CD4-positive, CD25-positive, alpha-beta regulatory T cell (primary cell): ENCODE measurements around the gene BRD3. TPM values are rescaled to one million over a fixed set of nuclear protein-coding genes. Genes with fewer than 3 reads are reported as not detected.
A peak's percentile ranks its signal among the peaks of the same experiment; 100 is the strongest.

ENCODE experiments used
- ATAC-seq, 2 donors: fragments of 150-1000 bp; cut with Tn5 transposase; one replicate each; pipeline ENCODE4 v1.10.0; 2021; ENCODE audit warnings: low read depth in 2 of 2, moderate number of reproducible peaks in 2 of 2, moderate library complexity in 1 of 2
- DNase-seq, 3 donors: peaks; one replicate each; pipeline versions ENCODE4 v3.0.0 to v3.0.0-alpha.2; 2012 to 2022; ENCODE audit warnings: mixed read lengths in 1 of 3
- H3K27ac ChIP-seq: one replicate; pipeline ENCODE4 v1.7.0; 2013; ENCODE audit warnings: mild to moderate bottlenecking, low read length; ENCODE audit not compliant: insufficient read depth, poor library complexity, severe bottlenecking
- H3K27me3 ChIP-seq: one replicate; pipeline ENCODE4 v1.7.0; 2013; ENCODE audit warnings: low read length; ENCODE audit not compliant: control insufficient read depth, insufficient read depth
- H3K36me3 ChIP-seq: one replicate; pipeline ENCODE4 v1.7.0; 2013; ENCODE audit warnings: mild to moderate bottlenecking, low read length, moderate library complexity; ENCODE audit not compliant: control insufficient read depth, insufficient read depth
- H3K4me1 ChIP-seq: 2 replicates; pipeline ENCODE4 v1.7.0; 2013; ENCODE audit warnings: mild to moderate bottlenecking, low read length; ENCODE audit not compliant: insufficient read depth, control insufficient read depth, poor library complexity, severe bottlenecking
- H3K4me3 ChIP-seq: one replicate; pipeline ENCODE4 v1.7.0; 2013; ENCODE audit warnings: low read depth, mild to moderate bottlenecking, low read length, moderate library complexity
- H3K9me3 ChIP-seq, 2 experiments: 1 replicate in 1 of 2; 2 replicates in 1 of 2; pipeline ENCODE4 v1.7.0; 2013; ENCODE audit warnings: low read length in 2 of 2, mild to moderate bottlenecking in 1 of 2, moderate library complexity in 1 of 2; ENCODE audit not compliant: control insufficient read depth in 2 of 2
- H3K27ac Mint-ChIP-seq, 3 donors: one replicate each; pipeline ENCODE4 v1.8.0; 2020 to 2022; ENCODE audit warnings: mild to moderate bottlenecking in 3 of 3, mixed read lengths in 3 of 3, moderate library complexity in 2 of 3
- H3K27me3 Mint-ChIP-seq: one replicate; pipeline ENCODE4 v1.8.0; 2022; ENCODE audit warnings: mild to moderate bottlenecking, mixed read lengths
- H3K36me3 Mint-ChIP-seq: one replicate; pipeline ENCODE4 v1.8.0; 2020; ENCODE audit warnings: mixed read lengths
- H3K4me1 Mint-ChIP-seq, 4 donors: one replicate each; pipeline ENCODE4 v1.8.0; 2020 to 2022; ENCODE audit warnings: mixed read lengths in 4 of 4, mild to moderate bottlenecking in 1 of 4
- H3K4me3 Mint-ChIP-seq, 4 donors: one replicate each; pipeline ENCODE4 v1.8.0; 2020 to 2022; ENCODE audit warnings: mild to moderate bottlenecking in 4 of 4, mixed read lengths in 4 of 4, moderate library complexity in 3 of 4
- H3K9me3 Mint-ChIP-seq, 7 donors: one replicate each; pipeline ENCODE4 v1.8.0; 2020 to 2022; ENCODE audit warnings: mixed read lengths in 7 of 7, mild to moderate bottlenecking in 3 of 7, moderate library complexity in 2 of 7
- polyA plus RNA-seq, 4 donors: library from polyadenylated mRNA; unstranded; fragments of 300-500 nt; fragmentation: Illumina TruSeq; gene quantifications; one replicate each; pipeline ENCODE4 v1.2.3, GENCODE V29; 2021
- total RNA-seq: library from RNA; stranded (reverse); gene quantifications from one replicate; pipeline ENCODE4 v1.2.3, GENCODE V29; 2022

Gene BRD3
- total and polyA plus RNA-seq, 5 donors from 2014 or later, result 10.4 to 39.3 (median 13.1) TPM

GRCh38 chr9:134056483-134057306, 11.1 kb downstream of the BRD3 start:
- no peaks in the 10 kb centered on the region for H3K27me3 ChIP-seq
- H3K4me1 Mint-ChIP-seq, result peaks cover 0 to 35% (median 7%) of the 10 kb centered on the region in 4 donors
- ATAC-seq (no peak), DNase-seq (no peak)
- no peak overlapping the region for H3K4me3 ChIP-seq
- H3K9me3 Mint-ChIP-seq, result no peaks in the 10 kb centered on the region
- H3K27ac ChIP-seq, result no peak overlapping the region
- H3K36me3 ChIP-seq, result peaks cover 15% of the 10 kb centered on the region
- H3K9me3 ChIP-seq, result no peaks in the 10 kb centered on the region
- H3K27ac Mint-ChIP-seq, result no peak overlapping the region
- peak overlapping the region in 1 of 4 donors; percentile 54 for H3K4me3 Mint-ChIP-seq
- H3K4me1 ChIP-seq, result peaks cover 16% of the 10 kb centered on the region
- H3K36me3 Mint-ChIP-seq, result no peaks in the 10 kb centered on the region
- no peaks in the 10 kb centered on the region for H3K27me3 Mint-ChIP-seq

- no peak overlapping the region for H3K27ac Mint-ChIP-seq
- peak overlapping the region in 2 of 4 donors; percentile 43 to 54 for H3K4me3 Mint-ChIP-seq
- H3K27ac ChIP-seq, result no peak overlapping the region
Observed at GRCh38 chr9:134055981-134056461, 11.8 kb downstream of the BRD3 start.

GRCh38 chr9:134054891-134055811, 12.7 kb downstream of the BRD3 start:
- H3K36me3 ChIP-seq, result peaks cover 27% of the 10 kb centered on the region
- H3K27ac ChIP-seq, result no peak overlapping the region
- H3K27me3 ChIP-seq, result no peaks in the 10 kb centered on the region
- peaks cover 7% of the 10 kb centered on the region for H3K4me1 ChIP-seq
- peaks cover 8% of the 10 kb centered on the region for H3K36me3 Mint-ChIP-seq
- ATAC-seq, result no peak
- H3K27me3 Mint-ChIP-seq, result no peaks in the 10 kb centered on the region
- H3K4me1 Mint-ChIP-seq, result peaks cover 0 to 23% (median 6%) of the 10 kb centered on the region in 4 donors
- H3K9me3 ChIP-seq, result no peaks in the 10 kb centered on the region
- H3K4me3 Mint-ChIP-seq, result no peak overlapping the region
- H3K4me3 ChIP-seq, result no peak overlapping the region
- no peak for DNase-seq
- H3K9me3 Mint-ChIP-seq, result no peaks in the 10 kb centered on the region
- H3K27ac Mint-ChIP-seq, result no peak overlapping the region

More at GRCh38 chr9:134055981-134056461, 11.8 kb downstream of the BRD3 start:
- peaks cover 0 to 32% (median 6%) of the 10 kb centered on the region in 4 donors for H3K4me1 Mint-ChIP-seq
- DNase-seq (no peak), ATAC-seq (no peak)
- Histone ChIP-seq H3K27me3 (no peaks in the 10 kb centered on the region), H3K4me1 (peaks cover 14% of the 10 kb centered on the region), H3K36me3 (peaks cover 21% of the 10 kb centered on the region), H3K4me3 (no peak overlapping the region), H3K9me3 (no peaks in the 10 kb centered on the region)
- peaks cover 6% of the 10 kb centered on the region for H3K36me3 Mint-ChIP-seq
- no peaks in the 10 kb centered on the region for H3K9me3 Mint-ChIP-seq
- no peaks in the 10 kb centered on the region for H3K27me3 Mint-ChIP-seq

GRCh38 chr9:134053941-134054761, 13.7 kb downstream of the BRD3 start:
- H3K27ac Mint-ChIP-seq, result no peak overlapping the region
- no peaks in the 10 kb centered on the region for H3K27me3 Mint-ChIP-seq
- peaks cover 0 to 19% (median 5%) of the 10 kb centered on the region in 4 donors for H3K4me1 Mint-ChIP-seq
- peaks cover 3% of the 10 kb centered on the region for H3K4me1 ChIP-seq
- no peak for ATAC-seq
- H3K4me3 Mint-ChIP-seq, result no peak overlapping the region
- no peak overlapping the region for H3K27ac ChIP-seq
- no peaks in the 10 kb centered on the region for H3K9me3 ChIP-seq
- peaks cover 33% of the 10 kb centered on the region for H3K36me3 ChIP-seq
- H3K36me3 Mint-ChIP-seq, result peaks cover 8% of the 10 kb centered on the region
- no peak for DNase-seq
- H3K4me3 ChIP-seq, result no peak overlapping the region
- H3K27me3 ChIP-seq, result no peaks in the 10 kb centered on the region
- no peaks in the 10 kb centered on the region for H3K9me3 Mint-ChIP-seq

DNA sequence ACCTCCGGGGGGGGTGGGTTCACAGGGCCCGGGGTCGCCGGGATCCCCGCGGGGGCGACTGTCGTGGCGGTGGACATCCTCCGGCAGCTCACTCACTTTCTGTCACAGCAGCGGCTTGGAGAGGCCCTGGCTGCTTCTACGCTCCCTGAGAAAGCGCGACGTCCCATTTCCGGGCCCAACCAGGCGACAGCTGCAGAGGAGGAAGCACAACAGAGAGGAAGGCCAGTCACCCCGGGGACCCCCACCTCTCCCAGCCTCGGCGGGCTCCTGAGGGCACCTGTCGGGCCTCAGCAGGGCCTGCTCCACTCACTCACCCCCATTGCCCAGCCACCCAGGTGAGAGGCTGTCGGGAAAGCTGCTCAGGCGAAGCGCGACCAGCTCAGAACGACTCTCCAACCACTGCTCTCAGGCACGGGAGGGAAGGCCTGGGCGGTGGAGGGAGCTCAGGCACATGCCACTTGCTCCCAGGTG, 14.4 kb downstream of the BRD3 start:
- Histone ChIP-seq H3K4me1 (peaks cover 3% of the 10 kb centered on the region), H3K9me3 (no peaks in the 10 kb centered on the region), H3K36me3 (peaks cover 39% of the 10 kb centered on the region), H3K4me3 (no peak overlapping the region), H3K27ac (no peak overlapping the region), H3K27me3 (no peaks in the 10 kb centered on the region)
- Mint-ChIP-seq H3K4me1 (peaks cover 0 to 13% (median 2%) of the 10 kb centered on the region in 4 donors), H3K27ac (no peak overlapping the region), H3K27me3 (no peaks in the 10 kb centered on the region), H3K9me3 (no peaks in the 10 kb centered on the region), H3K36me3 (peaks cover 13% of the 10 kb centered on the region), H3K4me3 (no peak overlapping the region)
- DNase-seq (no peak), ATAC-seq (no peak)

DNA sequence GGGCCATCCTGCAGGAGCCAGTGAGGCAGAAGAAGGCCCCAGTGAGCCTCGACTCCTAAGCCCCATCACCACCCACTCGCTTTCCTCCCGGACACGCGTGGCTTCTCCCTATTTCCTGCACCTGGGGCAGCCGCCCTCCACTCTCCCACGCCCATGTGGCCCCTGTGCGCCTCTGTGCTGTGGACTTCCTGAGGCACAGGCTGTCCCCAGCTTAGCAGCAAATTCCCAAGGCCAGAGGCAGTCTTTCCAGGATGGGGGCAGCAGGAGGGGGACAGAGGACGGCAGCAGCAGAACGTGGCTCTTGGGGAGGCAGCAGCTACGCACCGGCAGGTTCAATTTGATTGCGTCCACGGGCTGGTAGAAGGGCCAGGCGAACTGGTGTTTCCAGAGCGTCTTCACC, 14.9 kb downstream of the BRD3 start:
- H3K4me3 Mint-ChIP-seq, result no peak overlapping the region
- no peaks in the 10 kb centered on the region for H3K9me3 Mint-ChIP-seq
- Histone ChIP-seq H3K9me3 (no peaks in the 10 kb centered on the region), H3K36me3 (peaks cover 44% of the 10 kb centered on the region), H3K4me1 (peaks cover 3% of the 10 kb centered on the region), H3K27ac (no peak overlapping the region), H3K27me3 (no peaks in the 10 kb centered on the region), H3K4me3 (no peak overlapping the region)
- no peak for DNase-seq
- no peak overlapping the region for H3K27ac Mint-ChIP-seq
- ATAC-seq, result no peak
- H3K36me3 Mint-ChIP-seq, result peaks cover 13% of the 10 kb centered on the region
- peaks cover 0 to 10% (median 2%) of the 10 kb centered on the region in 4 donors for H3K4me1 Mint-ChIP-seq
- no peaks in the 10 kb centered on the region for H3K27me3 Mint-ChIP-seq

- Mint-ChIP-seq H3K4me1 (peaks cover 0 to 9% (median 2%) of the 10 kb centered on the region in 4 donors), H3K4me3 (no peak overlapping the region), H3K27ac (no peak overlapping the region), H3K27me3 (no peaks in the 10 kb centered on the region), H3K36me3 (peaks cover 13% of the 10 kb centered on the region), H3K9me3 (no peaks in the 10 kb centered on the region)
- no peak for DNase-seq
- H3K9me3 ChIP-seq, result no peaks in the 10 kb centered on the region
- H3K36me3 ChIP-seq, result peaks cover 48% of the 10 kb centered on the region
- no peak overlapping the region for H3K4me3 ChIP-seq
- H3K27ac ChIP-seq, result no peak overlapping the region
- ATAC-seq, result no peak
- peaks cover 3% of the 10 kb centered on the region for H3K4me1 ChIP-seq
- no peaks in the 10 kb centered on the region for H3K27me3 ChIP-seq
Observed at GRCh38 chr9:134052491-134052890, 15.3 kb downstream of the BRD3 start.
